ENCODE measurements around the gene PEMT. TPM values are rescaled to one million over a fixed set of nuclear protein-coding genes. Genes with fewer than 3 reads are reported as not detected.

Gene PEMT
- total RNA-seq, 1 donor from 2014 or later = 24.7 TPM

GRCh38 chr17:17513626-17514025 lies 77.9 kb downstream of the PEMT start:
- DNase-seq = no peak

- no peak for DNase-seq
These were observed 78.6 kb downstream of the PEMT start for GRCh38 chr17:17512866-17513265.

DNA sequence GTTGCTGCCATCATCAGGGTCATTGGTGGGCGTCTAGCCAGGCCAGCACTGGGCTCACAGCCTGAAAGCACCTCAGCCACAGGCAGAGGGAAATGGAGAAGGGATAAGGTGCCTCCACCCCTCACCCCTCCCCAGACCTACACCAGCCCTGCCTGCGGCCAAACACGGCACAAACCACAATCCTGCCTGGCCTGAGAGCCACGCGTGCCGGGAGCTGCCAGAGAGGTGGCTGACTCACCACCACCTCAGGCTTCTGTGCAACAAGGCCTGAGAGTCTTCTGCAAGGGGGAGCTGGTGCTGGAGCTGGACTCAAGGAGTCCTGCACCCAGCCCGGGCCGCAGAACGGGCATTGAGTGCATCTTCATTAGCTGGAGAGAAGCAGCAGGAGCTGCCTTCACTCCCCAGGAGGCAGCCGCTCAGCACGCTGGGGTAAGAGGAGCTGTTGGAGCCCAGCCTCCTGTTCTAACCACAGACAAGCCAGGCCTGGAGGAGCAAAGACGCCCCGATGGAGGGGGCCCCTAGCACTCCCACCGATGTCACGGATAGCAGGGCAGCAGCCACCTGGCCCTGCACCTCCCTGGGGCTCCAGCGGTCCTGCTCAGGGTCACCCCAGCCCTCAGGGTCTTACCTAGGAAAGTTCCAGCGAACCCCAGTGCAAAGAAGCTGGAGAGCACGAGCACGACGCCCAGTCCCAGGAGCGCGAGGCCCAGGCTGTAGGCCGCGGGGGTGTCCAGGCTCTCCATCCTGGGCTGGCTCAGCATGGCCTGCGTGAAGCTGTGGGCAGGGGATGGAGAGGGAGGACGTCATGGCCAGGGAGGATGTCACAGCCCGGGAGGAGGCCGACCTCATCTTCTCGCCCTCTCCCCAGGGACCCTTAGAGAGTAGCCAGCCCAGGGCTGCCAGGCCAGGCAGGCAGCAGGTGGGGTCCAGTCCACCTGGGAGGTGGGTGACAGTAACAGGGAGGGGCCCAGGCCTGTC lies 79.3 kb downstream of the PEMT start:
- no peak for DNase-seq

GRCh38 chr17:17511293-17511741 lies 80.2 kb downstream of the PEMT start:
- DNase-seq = no peak

- DNase-seq = no peak
These were observed 80.8 kb downstream of the PEMT start for GRCh38 chr17:17510456-17511292.

DNA sequence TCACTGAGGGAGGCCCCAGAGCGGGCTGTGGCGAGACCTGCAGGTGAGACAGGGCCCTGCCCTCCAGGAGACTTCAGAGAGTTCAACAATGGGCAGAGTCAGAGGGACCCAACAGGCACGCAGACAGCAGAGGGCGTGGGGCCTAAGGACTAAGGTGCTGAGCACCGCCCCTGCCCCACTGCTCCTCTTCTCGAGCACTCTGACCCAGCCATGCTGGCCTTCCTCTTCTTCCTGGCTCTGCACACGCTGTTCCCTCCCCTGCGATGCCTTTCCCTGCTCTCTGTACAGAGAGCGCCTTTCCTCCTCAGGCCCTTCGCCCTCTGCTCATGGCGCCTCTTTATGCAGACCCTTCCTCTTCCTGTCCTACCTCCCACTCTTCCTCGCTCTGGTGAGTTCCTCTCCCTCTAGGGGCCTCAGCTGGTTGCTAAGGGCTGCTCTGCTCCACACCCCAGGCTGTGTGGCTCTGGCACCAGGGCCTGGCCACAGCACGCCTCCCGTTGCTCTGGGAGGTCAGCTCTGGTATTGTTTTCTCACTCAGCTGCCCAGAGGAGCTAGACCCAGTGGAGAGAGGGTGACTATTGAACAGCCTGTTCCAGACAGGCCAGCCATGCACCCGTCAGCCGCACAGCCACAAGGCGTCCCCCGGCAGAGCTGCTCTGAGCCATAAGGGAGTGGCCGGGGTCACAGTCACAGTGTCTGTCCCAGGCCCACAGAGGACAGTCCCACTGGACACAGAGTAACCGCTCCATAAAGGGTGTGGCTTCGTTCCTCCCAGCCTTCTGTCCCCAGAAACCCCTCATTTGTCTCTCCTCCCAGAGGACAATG lies 81.7 kb downstream of the PEMT start:
- no peak for DNase-seq

- no peak for DNase-seq
These were observed 82.6 kb downstream of the PEMT start for GRCh38 chr17:17508646-17509591.

DNA sequence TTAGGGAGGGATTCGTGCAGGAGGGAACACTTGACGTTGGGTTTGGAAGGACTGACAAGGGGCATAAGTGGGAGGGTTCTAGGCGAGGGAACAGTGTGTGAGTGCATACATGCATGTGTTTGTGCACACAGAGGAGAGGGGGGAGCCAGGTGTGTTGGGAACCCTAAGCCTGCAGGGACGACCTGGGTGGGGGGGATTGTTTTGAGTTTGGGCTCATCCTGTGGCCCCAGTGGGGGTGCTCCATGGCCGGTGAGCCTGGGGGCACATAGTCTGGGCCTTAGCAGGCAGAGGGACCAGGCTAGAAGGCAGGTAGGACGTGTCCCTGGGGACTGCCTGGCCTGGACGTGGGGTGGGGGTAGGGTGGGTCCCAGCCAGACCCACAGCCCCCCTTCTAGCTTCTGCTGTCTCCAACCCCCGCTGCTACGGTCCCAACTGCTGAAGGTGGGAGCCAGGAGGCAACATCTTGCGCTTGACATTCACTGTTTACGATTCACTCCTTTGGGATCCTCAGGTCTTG lies 83.4 kb downstream of the PEMT start:
- no peak for DNase-seq

- no peak for DNase-seq
These were observed 84.0 kb downstream of the PEMT start for GRCh38 chr17:17507465-17508011.

GRCh38 chr17:17506893-17507464 lies 84.5 kb downstream of the PEMT start:
- DNase-seq = no peak

- no peak for DNase-seq
These were observed 85.2 kb downstream of the PEMT start for GRCh38 chr17:17506181-17506741.

- no peak for DNase-seq
These were observed 85.8 kb downstream of the PEMT start for GRCh38 chr17:17505610-17506171.

DNA sequence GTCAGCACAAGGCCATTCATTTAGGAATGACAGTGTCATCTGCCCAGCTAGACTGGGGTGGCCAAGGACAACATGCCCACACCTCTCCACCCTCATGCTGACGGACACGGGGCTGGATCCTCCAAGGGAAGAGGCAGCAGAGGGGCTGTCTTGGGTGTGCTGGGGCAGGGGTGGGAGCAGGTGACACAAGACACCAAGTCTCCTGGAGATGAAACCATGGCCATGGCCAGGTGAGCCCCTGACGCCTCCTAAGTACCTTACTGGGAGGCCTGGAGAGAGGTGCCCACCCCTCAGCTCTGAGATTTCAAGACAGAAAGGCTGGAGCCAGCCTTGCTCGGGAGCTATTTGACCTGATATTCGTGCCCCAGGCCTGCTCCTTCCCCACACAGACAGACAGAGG lies 86.4 kb downstream of the PEMT start:
- DNase-seq = no peak

DNA sequence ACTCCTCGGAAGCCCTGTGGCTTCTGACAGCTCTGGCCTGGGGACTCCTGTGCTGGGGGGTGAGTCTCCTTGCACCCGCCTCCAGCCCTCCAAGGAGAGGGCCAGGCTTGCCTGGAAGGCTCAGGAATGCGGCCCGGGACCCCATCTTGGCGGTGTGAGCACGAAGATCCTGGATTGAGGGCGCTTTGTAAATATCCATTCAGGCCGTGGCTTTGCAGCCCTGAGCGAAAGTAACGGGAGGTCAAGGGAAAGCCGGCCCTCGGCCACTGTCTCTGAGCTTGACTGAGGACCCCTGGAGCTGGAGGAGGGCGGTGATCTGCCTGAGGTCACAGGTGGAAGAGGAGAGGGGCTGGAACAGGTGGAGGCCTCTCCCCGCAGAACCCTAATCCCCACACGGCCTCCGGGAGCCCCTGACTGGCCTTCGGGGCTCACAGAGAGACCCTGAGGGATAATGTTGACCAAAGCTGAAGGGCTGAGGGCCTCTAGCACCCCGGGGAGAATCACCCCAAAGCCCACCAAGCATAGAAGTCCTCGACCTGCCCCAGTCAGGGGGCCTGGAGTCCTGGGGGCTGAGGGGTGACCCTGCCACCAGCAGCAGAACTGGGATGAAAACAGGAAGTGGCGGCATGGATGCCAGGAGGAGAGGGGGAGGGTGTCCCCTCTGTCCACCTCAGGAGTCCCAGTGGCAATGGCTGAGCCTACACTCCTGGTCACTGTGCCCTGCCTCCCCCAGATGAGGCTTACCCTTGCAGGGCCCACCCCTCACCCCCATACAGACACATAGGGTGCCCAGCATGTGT lies 87.0 kb downstream of the PEMT start:
- DNase-seq = no peak

DNA sequence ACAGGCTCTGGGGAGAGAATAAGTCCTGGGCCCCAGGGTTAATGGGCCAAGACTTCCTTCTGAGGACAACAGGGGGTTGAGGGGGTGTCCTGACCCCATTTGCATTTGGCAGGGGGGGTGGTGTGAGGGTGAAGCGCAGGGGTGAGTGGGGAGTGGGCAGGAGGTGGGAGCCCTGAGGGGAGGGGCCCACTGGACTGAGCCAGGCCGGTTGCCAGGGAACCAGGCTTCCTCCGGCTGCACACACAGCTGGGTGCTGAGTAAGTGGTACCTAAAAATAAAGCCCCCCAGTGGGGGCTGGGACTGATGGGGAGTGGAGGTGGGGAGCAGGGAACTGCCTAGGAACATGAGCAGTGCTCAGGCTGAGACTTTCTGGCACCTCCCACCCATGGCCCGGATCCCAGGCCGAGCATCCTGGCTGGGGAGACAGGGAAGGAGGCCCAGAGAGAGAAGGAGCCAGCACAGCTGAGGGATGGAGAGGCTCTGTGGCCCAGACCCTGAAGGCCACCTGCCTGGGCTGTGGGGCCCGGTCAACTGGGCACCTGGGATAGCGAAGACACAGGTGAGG lies 87.9 kb downstream of the PEMT start:
- DNase-seq = no peak

DNA sequence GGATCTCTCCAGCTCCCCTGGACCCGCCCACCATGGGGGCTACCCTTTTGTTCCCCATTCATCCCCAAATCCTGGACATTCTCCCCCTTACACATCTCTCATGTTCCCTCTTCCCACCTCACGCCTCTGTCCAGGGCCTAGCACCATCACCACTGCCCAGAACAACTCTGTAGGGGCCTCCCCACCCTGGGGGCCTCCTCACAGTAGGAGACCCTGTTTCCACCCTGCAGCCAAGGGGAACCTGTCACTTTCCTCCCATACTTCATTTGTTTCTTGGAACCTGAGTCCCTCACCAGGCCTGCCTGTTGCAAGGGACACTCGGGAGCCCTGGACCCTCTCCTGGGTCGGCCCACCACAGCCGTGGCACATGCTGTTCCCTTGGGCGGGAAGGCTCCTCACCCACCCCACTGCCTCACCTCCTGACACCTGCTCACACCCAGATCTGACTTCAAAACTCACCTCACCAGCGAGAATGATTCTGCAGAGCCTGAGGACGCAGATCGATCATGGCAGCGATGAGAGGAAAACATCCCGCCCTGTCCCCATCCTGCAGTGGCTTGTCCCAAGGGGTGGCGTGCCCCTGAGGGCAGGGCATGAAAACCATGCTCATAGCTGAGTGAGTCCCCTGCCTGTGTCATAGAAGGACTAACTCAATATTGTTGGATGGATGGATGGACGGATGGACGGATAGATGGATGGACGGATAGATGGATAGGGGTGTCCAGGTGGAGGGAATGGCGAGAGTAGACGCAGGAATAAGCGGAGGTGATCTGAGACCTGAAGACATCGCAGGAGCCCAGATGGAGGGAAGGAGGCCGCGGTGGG lies 88.6 kb downstream of the PEMT start:
- DNase-seq = no peak

DNA sequence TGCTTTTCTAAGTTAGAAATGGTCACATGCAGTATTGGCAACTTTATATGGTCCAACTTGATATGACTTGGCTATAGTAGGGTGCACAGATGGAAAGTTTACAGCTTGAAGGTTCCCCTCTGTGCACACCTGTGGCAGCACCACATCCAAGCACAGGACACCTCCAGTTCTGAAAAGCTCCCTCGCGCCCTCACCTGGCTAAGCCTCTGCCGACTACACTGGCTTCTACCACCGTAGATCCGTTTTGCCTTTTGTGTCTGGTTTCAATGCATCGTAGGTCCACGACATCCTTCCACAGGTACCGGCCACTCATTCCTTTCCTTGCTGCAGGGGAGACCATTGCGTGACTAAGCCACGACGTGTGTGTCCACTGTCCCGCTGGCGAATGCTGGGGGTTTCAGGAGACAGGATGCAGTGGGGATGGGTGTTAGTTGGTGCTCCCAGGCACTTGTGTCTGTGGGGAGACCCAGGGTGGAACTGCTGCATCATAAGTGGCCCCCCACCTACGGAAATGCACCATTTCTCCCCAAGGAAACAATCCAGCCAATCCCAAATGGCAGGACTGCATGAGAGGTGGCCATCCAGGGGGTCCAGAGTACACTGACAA lies 90.4 kb downstream of the PEMT start:
- no peak for DNase-seq
